Loucy (cell line): ENCODE measurements around the gene ATOX1.

Experiments
- H2AFZ ChIP-seq: fragments of 200-600 bp; sonication (generic); 2 replicates; pipeline ENCODE4 v1.6.0; 2016; ENCODE audit warnings: antibody characterized with exemption, mild to moderate bottlenecking, low read length, moderate library complexity
- H3F3A ChIP-seq: fragments of 200-600 bp; 2 replicates; pipeline ENCODE4 v1.6.0; 2016; ENCODE audit warnings: antibody characterized with exemption, low read depth, mild to moderate bottlenecking
- H3K27me3 ChIP-seq: fragments of 200-600 bp; sonication (generic); 2 replicates; pipeline ENCODE4 v1.6.1; 2014; ENCODE audit warnings: low read length, mild to moderate bottlenecking; ENCODE audit not compliant: insufficient read depth, poor library complexity, severe bottlenecking
- H3K36me3 ChIP-seq: fragments of 200-600 bp; sonication (generic); 2 replicates; pipeline ENCODE4 v1.6.1; 2016; ENCODE audit warnings: low read length; ENCODE audit not compliant: insufficient read depth
- H3K4me1 ChIP-seq: fragments of 200-600 bp; sonication (generic); 2 replicates; pipeline ENCODE4 v1.5.1; 2014; ENCODE audit warnings: low read length, mild to moderate bottlenecking; ENCODE audit not compliant: insufficient read depth, poor library complexity, severe bottlenecking
- H3K4me2 ChIP-seq: fragments of 200-600 bp; sonication (generic); 2 replicates; pipeline ENCODE4 v1.6.0; 2014; ENCODE audit warnings: antibody characterized with exemption, low read length, low read depth, mild to moderate bottlenecking; ENCODE audit not compliant: poor library complexity, severe bottlenecking
- H3K4me3 ChIP-seq: fragments of 200-600 bp; sonication (generic); 2 replicates; pipeline ENCODE4 v1.5.1; 2014; ENCODE audit warnings: low read length, mild to moderate bottlenecking, mixed read lengths; ENCODE audit not compliant: poor library complexity, severe bottlenecking
- H3K79me2 ChIP-seq: fragments of 200-600 bp; sonication (generic); 2 replicates; pipeline ENCODE4 v1.6.1; 2014; ENCODE audit warnings: low read length; ENCODE audit not compliant: insufficient read depth
- H3K9ac ChIP-seq: fragments of 200-600 bp; sonication (generic); 2 replicates; pipeline ENCODE4 v1.6.0; 2014; ENCODE audit warnings: mild to moderate bottlenecking, low read depth, low read length, moderate library complexity; ENCODE audit not compliant: poor library complexity, severe bottlenecking
- H3K9me2 ChIP-seq: fragments of 200-600 bp; sonication (generic); replicated peaks from 2 replicates; pipeline ENCODE4 v1.6.1; 2016; ENCODE audit warnings: low read depth, low read length, mixed read lengths
- H3K9me3 ChIP-seq: fragments of 200-600 bp; sonication (generic); 2 replicates; pipeline ENCODE4 v1.6.1; 2014; ENCODE audit warnings: mild to moderate bottlenecking, antibody characterized with exemption, low read length, low read depth; ENCODE audit not compliant: insufficient read depth
- H4K20me1 ChIP-seq: fragments of 200-600 bp; sonication (generic); 2 replicates; pipeline ENCODE4 v1.6.0; 2014; ENCODE audit warnings: antibody characterized with exemption, low read length, mild to moderate bottlenecking; ENCODE audit not compliant: insufficient read depth, poor library complexity, severe bottlenecking
- EZH2phosphoT487 ChIP-seq: fragments of 200-600 bp; IDR thresholded peaks from 2 replicates; pipeline ENCODE4 v1.6.1; 2018; ENCODE audit warnings: antibody characterized with exemption, mild to moderate bottlenecking, moderate library complexity, borderline replicate concordance
- TF ChIP-seq, protein P1 (sequence below): fragments of 200-600 bp; sonication (generic); conservative IDR thresholded peaks from 2 replicates; pipeline ENCODE4 v1.5.1; 2014; ENCODE audit warnings: mild to moderate bottlenecking, antibody characterized with exemption, low read length

The ATOX1 gene

DNA sequence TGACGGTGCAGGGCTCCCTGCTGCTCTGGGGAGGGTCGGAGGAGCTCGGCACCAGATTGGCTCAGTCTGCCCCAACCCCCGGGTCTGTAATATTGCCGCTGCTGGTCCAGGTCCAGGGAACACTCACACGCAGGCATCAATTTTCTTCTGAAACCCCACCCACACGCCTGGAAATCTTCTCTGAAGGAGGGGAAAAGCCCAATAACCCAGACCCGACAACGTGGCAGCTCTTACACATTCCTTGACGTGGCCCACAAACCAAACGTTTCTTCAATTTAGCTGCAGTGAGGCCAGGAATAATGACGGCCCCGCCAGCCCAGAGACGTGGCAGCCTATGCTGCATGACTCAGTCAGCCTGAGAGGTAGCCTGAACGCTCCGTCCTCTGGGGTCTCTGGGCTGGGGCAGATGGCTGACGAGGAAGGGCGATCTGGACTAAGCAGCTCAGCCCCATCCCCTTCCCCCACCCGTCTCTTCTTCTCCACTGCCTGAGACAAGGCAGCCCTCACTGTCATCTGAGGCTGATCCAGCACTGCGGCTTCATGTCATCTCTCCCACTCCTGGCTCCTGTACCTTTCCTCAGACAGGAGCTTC, 61.9 kb downstream of the ATOX1 start:
- H3F3A ChIP-seq = no peaks in the 10 kb centered on the region
- no peaks in the 10 kb centered on the region for H3K4me1 ChIP-seq
- no peak overlapping the region for H3K4me2 ChIP-seq
- TF ChIP-seq, protein P1, sequence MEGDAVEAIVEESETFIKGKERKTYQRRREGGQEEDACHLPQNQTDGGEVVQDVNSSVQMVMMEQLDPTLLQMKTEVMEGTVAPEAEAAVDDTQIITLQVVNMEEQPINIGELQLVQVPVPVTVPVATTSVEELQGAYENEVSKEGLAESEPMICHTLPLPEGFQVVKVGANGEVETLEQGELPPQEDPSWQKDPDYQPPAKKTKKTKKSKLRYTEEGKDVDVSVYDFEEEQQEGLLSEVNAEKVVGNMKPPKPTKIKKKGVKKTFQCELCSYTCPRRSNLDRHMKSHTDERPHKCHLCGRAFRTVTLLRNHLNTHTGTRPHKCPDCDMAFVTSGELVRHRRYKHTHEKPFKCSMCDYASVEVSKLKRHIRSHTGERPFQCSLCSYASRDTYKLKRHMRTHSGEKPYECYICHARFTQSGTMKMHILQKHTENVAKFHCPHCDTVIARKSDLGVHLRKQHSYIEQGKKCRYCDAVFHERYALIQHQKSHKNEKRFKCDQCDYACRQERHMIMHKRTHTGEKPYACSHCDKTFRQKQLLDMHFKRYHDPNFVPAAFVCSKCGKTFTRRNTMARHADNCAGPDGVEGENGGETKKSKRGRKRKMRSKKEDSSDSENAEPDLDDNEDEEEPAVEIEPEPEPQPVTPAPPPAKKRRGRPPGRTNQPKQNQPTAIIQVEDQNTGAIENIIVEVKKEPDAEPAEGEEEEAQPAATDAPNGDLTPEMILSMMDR = no peak
- no peak for TF ChIP-seq EZH2phosphoT487
- H3K27me3 ChIP-seq = no peaks in the 10 kb centered on the region
- no peaks in the 10 kb centered on the region for H3K9me3 ChIP-seq
- no peak overlapping the region for H2AFZ ChIP-seq
- H3K9ac ChIP-seq = no peak overlapping the region
- no peak overlapping the region for H3K4me3 ChIP-seq
- no peaks in the 10 kb centered on the region for H3K36me3 ChIP-seq
- no peaks in the 10 kb centered on the region for H3K9me2 ChIP-seq
- H4K20me1 ChIP-seq = no peaks in the 10 kb centered on the region
- H3K79me2 ChIP-seq = no peaks in the 10 kb centered on the region

DNA sequence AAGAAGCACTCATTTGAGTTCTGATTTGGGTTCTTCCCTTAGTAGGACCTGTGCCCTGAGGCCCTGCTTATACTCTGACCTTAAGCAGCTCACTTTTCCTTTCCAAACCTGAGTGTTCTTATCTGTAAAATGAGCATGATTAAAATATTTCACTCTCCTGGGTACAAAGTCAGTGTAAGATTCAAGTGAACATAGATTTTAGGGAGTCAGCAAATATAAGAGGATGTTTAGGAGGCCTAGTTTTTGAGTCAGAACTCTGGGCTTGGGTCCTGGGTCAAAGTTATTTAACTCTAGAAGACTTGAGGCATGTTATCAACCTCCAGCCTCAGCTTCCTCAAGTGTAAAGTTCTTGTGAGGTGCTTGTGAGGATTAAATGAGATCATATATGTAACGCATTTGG, 63.0 kb downstream of the ATOX1 start:
- Histone ChIP-seq H3F3A (no peaks in the 10 kb centered on the region), H3K36me3 (no peaks in the 10 kb centered on the region), H3K9me2 (no peaks in the 10 kb centered on the region), H3K79me2 (no peaks in the 10 kb centered on the region), H4K20me1 (no peaks in the 10 kb centered on the region), H3K4me3 (no peak overlapping the region), H3K27me3 (no peaks in the 10 kb centered on the region), H3K4me1 (no peaks in the 10 kb centered on the region), H3K9me3 (no peaks in the 10 kb centered on the region), H3K9ac (no peak overlapping the region), H2AFZ (no peak overlapping the region), H3K4me2 (no peak overlapping the region)
- no peak for TF ChIP-seq EZH2phosphoT487
- TF ChIP-seq, protein P1 = no peak

- Histone ChIP-seq H2AFZ (no peak overlapping the region), H3K4me2 (no peak overlapping the region), H3K36me3 (no peaks in the 10 kb centered on the region), H3K4me3 (no peak overlapping the region), H3K9ac (no peak overlapping the region), H3K79me2 (no peaks in the 10 kb centered on the region), H3F3A (no peaks in the 10 kb centered on the region), H3K9me3 (no peaks in the 10 kb centered on the region), H4K20me1 (no peaks in the 10 kb centered on the region), H3K27me3 (no peaks in the 10 kb centered on the region), H3K9me2 (no peaks in the 10 kb centered on the region), H3K4me1 (no peaks in the 10 kb centered on the region)
- TF ChIP-seq, protein P1 = no peak
- no peak for TF ChIP-seq EZH2phosphoT487
These were observed 64.4 kb downstream of the ATOX1 start for GRCh38 chr5:151694035-151694485.
